ENCODE data around the gene TTYH1. TPM values are rescaled to one million over a fixed set of nuclear protein-coding genes. Genes with fewer than 3 reads are reported as not detected.
A peak's percentile ranks its signal among the peaks of the same experiment; 100 is the strongest.

Gene TTYH1
- total and polyA plus RNA-seq, 9 of the 15 experiments (the other 6 are each of a cell fraction or from before 2014, with no cell fraction given): 0.08 TPM; not detected in 8

- in situ Hi-C loops (cut with MboI): no loop called here
- peak; percentile 77 for ATAC-seq
- no peaks in the 10 kb centered on the region for H3K9me1 ChIP-seq (ENCODE audit: control insufficient read depth, insufficient read depth, low read length)
- H3K4me1 ChIP-seq (replicated peaks in 1 of 2; ENCODE audit: control insufficient read depth in 2 of 2, insufficient read depth in 2 of 2, low read length in 2 of 2): peaks cover 0 to 20% of the 10 kb centered on the region in 2 experiments; a peak in 2 of 5 replicates
- WGBS (ENCODE audit: insufficient coverage, low coverage, missing lambda C conversion rate): 4% methylated on average over 7 of the region's 14 CpGs
- no peak within 1 kb of the TSS for H3K4me2 ChIP-seq (ENCODE audit: insufficient read depth, low read length)
- intact Hi-C loops (cut with micrococcal nuclease): no loop called here
- no TSS peak for BruUV-seq (replicated peaks)
- H3K9ac ChIP-seq (ENCODE audit: insufficient read depth in 1 of 2, low read depth in 2 of 2, low read length in 2 of 2): peak within 1 kb of the TSS in 1 of 2 experiments; percentile 13; a peak in 1 of 4 replicates
- CTCF ChIA-PET (ENCODE audit: low intra/inter-chr PET ratio): no interaction called here
- H4K20me1 ChIP-seq (replicated peaks; ENCODE audit: control insufficient read depth, insufficient read depth, low read length): 0 out of 2 replicates have a peak, but pooled peaks cover 5% of the 10 kb centered on the region
- DNase-seq (ENCODE audit: extremely low read depth in 1 of 4, low spot score in 3 of 4): peak; percentile 43 to 58 (median 52)
- 0 out of 2 replicates have a peak within 1 kb of the TSS, but pooled peaks have one; percentile 45 for H2AFZ ChIP-seq (ENCODE audit: low read depth, low read length)
- no peak within 1 kb of the TSS for H3K4me3 ChIP-seq
- H3K27me3 ChIP-seq (ENCODE audit: control insufficient read depth in 2 of 2, insufficient read depth in 2 of 2, low read length in 2 of 2): peaks cover 13 to 42% of the 10 kb centered on the region in 2 experiments
- FAIRE-seq: no peak
- POLR2A ChIA-PET: interaction anchor here (0.5 to 1.2 kb wide), 4 partner anchors 10 to 848 kb away, joined by 3 to 15 read pairs (median 4); partner anchors contain the start of gene LENG9
- no peaks in the 10 kb centered on the region for H3K9me3 ChIP-seq (replicated peaks; ENCODE audit: control insufficient read depth, insufficient read depth, low read depth, low read length)
- no peak within 1 kb of the TSS for H3K27ac ChIP-seq (ENCODE audit: extremely low read depth, low read depth, low read length)
- no peaks in the 10 kb centered on the region for H3K79me2 ChIP-seq (ENCODE audit: control insufficient read depth, insufficient read depth, low read length)
- H3K36me3 ChIP-seq (ENCODE audit: control insufficient read depth, insufficient read depth, low read length): no peaks in the 10 kb centered on the region
- TF ChIP-seq ZNF79 (CRISPR knock-in tag; IDR thresholded peaks at IDR 0.05; ENCODE audit: low read depth) (no peak), VEZF1 (CRISPR knock-in tag; IDR thresholded peaks at IDR 0.05) (peak; percentile 41), EGR1 (conservative IDR thresholded peaks at IDR 0.05) (peak; percentile 71), ZBTB7A (IDR thresholded peaks at IDR 0.05; ENCODE audit: borderline replicate concordance, control insufficient read depth, low read depth, low read length) (peak; percentile 57; the same call in 1 of the 2 replicates), NRF1 (conservative IDR thresholded peaks at IDR 0.05 in 1 of 2, IDR thresholded peaks at IDR 0.05 in 1 of 2) (peak in 1 of 2 experiments; percentile 16; a peak in 1 of 4 replicates), MCM7 (IDR thresholded peaks at IDR 0.05) (no peak), CREM (IDR thresholded peaks at IDR 0.05; ENCODE audit: low read depth) (peak; percentile 26; the same call in 1 of the 2 replicates), CREB1 (IDR thresholded peaks at IDR 0.05) (peak; percentile 60; the same call in 1 of the 2 replicates), CREB1 (CRISPR knock-in tag; IDR thresholded peaks at IDR 0.05) (no peak)
- TF ChIP-seq, protein P1, sequence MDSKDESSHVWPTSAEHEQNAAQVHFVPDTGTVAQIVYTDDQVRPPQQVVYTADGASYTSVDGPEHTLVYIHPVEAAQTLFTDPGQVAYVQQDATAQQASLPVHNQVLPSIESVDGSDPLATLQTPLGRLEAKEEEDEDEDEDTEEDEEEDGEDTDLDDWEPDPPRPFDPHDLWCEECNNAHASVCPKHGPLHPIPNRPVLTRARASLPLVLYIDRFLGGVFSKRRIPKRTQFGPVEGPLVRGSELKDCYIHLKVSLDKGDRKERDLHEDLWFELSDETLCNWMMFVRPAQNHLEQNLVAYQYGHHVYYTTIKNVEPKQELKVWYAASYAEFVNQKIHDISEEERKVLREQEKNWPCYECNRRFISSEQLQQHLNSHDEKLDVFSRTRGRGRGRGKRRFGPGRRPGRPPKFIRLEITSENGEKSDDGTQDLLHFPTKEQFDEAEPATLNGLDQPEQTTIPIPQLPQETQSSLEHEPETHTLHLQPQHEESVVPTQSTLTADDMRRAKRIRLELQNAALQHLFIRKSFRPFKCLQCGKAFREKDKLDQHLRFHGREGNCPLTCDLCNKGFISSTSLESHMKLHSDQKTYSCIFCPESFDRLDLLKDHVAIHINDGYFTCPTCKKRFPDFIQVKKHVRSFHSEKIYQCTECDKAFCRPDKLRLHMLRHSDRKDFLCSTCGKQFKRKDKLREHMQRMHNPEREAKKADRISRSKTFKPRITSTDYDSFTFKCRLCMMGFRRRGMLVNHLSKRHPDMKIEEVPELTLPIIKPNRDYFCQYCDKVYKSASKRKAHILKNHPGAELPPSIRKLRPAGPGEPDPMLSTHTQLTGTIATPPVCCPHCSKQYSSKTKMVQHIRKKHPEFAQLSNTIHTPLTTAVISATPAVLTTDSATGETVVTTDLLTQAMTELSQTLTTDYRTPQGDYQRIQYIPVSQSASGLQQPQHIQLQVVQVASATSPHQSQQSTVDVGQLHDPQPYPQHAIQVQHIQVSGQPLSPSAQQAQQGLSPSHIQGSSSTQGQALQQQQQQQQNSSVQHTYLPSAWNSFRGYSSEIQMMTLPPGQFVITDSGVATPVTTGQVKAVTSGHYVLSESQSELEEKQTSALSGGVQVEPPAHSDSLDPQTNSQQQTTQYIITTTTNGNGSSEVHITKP (IDR thresholded peaks at IDR 0.05; ENCODE audit: partially characterized antibody): peak; percentile 92
Observed at GRCh38 chr19:54473071-54473891, 58.0 kb downstream of the TTYH1 start, which contains the start of gene CDC42EP5. CDC42EP5 (minus strand) TSS chr19:54473296; CDS start chr19:54465547, 7,749 bp downstream.

Data from K562 (cell line).